ENCODE results near the gene CIBAR2. TPM values are rescaled to one million over a fixed set of nuclear protein-coding genes. Genes with fewer than 3 reads are reported as not detected.

CIBAR2 gene
- total and polyA plus RNA-seq, 2 experiments from 2014 or later, result not detected

DNA sequence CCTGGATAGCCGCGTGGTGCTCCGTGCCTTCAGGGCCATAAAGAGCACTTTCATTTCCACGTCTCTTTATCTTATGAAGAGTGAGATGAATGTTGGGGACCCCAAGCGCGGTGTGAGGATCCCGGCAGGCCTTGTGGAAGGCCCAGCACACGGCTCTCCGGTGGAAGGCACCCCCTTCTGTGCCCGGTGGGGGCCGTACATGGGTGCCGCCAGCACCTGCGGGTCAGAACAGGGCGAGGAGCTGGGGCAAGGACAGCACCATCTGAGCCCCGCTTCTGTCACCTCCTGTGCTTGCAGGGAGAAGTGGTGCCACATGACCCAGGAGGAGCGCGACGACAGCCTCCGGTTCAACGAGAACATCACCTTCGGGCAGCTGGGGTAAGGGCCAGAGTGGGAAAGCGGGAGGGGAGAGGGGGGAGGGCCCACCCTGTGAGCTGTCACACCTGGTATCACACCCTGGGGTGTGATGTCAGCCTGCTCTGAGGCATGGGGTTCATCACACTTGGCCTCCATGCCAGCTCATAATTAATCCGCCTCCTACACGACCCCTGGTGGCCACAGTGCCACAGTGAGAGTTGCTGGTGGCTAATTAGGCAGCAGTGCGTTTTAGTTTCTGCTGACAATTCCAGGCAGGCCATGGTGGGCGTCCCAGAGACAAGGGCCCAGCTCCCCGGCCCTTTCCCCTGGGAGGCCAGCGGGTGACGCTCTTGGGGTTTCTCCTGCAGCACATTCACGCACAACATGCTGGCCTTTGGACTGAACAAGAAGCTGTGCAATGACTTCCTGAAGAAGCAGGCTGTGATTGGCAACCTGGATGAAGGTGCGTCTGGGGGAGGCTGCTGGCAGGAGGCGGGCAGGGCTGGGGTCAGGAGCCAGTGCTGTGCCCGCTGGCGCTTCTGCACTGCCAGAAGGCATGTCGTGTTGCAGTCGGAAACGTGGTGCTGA is 25.7 kb downstream of the CIBAR2 start:
- Histone ChIP-seq H3K4me3 (no peak overlapping the region), H2AFZ (no peak overlapping the region), H3K4me2 (no peak overlapping the region), H3K27me3 (ENCODE audit: insufficient read depth) (peaks cover 33% of the 10 kb centered on the region), H3K79me2 (replicated peaks; ENCODE audit: insufficient read depth) (no peaks in the 10 kb centered on the region), H3K4me1 (ENCODE audit: insufficient read depth) (peaks cover 24% of the 10 kb centered on the region), H3K36me3 (ENCODE audit: insufficient read depth) (no peaks in the 10 kb centered on the region), H3K9me2 (ENCODE audit: insufficient read depth) (no peaks in the 10 kb centered on the region), H4K20me1 (replicated peaks; ENCODE audit: insufficient read depth) (no peaks in the 10 kb centered on the region; the same call in 1 of the 2 replicates), H3F3A (replicated peaks; ENCODE audit: low read depth) (peaks cover 11% of the 10 kb centered on the region), H3K27ac (ENCODE audit: low read depth) (no peak overlapping the region)
- peak; percentile 22 for ATAC-seq
- Mint-ChIP-seq H3K4me3 (no peak overlapping the region), H3K27me3 (ENCODE audit: insufficient read depth, low read depth, poor library complexity) (peaks cover 30% of the 10 kb centered on the region), H3K4me1 (peaks cover 36% of the 10 kb centered on the region), H3K36me3 (ENCODE audit: low read depth) (no peaks in the 10 kb centered on the region), H3K27ac (no peak overlapping the region), H3K9me3 (no peaks in the 10 kb centered on the region)
- TF ChIP-seq, protein P1, sequence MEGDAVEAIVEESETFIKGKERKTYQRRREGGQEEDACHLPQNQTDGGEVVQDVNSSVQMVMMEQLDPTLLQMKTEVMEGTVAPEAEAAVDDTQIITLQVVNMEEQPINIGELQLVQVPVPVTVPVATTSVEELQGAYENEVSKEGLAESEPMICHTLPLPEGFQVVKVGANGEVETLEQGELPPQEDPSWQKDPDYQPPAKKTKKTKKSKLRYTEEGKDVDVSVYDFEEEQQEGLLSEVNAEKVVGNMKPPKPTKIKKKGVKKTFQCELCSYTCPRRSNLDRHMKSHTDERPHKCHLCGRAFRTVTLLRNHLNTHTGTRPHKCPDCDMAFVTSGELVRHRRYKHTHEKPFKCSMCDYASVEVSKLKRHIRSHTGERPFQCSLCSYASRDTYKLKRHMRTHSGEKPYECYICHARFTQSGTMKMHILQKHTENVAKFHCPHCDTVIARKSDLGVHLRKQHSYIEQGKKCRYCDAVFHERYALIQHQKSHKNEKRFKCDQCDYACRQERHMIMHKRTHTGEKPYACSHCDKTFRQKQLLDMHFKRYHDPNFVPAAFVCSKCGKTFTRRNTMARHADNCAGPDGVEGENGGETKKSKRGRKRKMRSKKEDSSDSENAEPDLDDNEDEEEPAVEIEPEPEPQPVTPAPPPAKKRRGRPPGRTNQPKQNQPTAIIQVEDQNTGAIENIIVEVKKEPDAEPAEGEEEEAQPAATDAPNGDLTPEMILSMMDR (conservative IDR thresholded peaks at IDR 0.05; ENCODE audit: low read depth in 2 of 2), result peak; percentile 52 to 65
- TF ChIP-seq ZNF331 (CRISPR knock-in tag; IDR thresholded peaks at IDR 0.05; ENCODE audit: low read depth), result no peak
- DNase-seq (ENCODE audit: low spot score), result peak; percentile 84

DNA sequence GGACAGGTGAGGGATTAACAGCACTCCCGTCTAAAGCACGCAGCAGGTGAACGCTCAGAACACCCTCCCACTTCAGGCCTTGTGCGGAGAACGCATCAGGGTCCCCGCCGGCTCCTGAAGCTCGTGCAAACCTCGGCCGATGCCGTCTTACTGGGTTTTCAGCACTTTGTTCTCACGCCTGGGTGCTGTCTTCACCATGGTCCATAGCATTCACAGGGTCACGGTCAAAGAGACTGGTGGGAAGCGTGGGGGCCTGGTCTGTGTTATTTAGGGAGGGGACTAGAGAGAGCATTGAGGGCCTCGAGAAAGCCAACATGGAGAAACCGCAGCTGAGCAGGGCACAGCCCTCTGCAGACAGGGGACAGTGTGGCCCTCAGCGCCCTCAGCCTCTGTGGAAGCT is 26.6 kb downstream of the CIBAR2 start:
- DNase-seq (ENCODE audit: low spot score), result no peak
- Mint-ChIP-seq H3K27me3 (ENCODE audit: insufficient read depth, low read depth, poor library complexity) (peaks cover 36% of the 10 kb centered on the region), H3K4me1 (peaks cover 42% of the 10 kb centered on the region), H3K4me3 (no peak overlapping the region), H3K9me3 (no peaks in the 10 kb centered on the region), H3K27ac (no peak overlapping the region), H3K36me3 (ENCODE audit: low read depth) (no peaks in the 10 kb centered on the region)
- H3K79me2 ChIP-seq (replicated peaks; ENCODE audit: insufficient read depth), result no peaks in the 10 kb centered on the region
- H3K4me3 ChIP-seq, result no peak overlapping the region
- no peak overlapping the region for H2AFZ ChIP-seq
- H3K4me2 ChIP-seq, result no peak overlapping the region
- ATAC-seq, result no peak
- H3K27me3 ChIP-seq (ENCODE audit: insufficient read depth), result peaks cover 38% of the 10 kb centered on the region
- no peaks in the 10 kb centered on the region for H3K36me3 ChIP-seq (ENCODE audit: insufficient read depth)
- peaks cover 30% of the 10 kb centered on the region for H3K4me1 ChIP-seq (ENCODE audit: insufficient read depth)
- peaks cover 11% of the 10 kb centered on the region for H3F3A ChIP-seq (replicated peaks; ENCODE audit: low read depth)
- no peaks in the 10 kb centered on the region; the same call in 1 of the 2 replicates for H4K20me1 ChIP-seq (replicated peaks; ENCODE audit: insufficient read depth)
- no peak overlapping the region for H3K27ac ChIP-seq (ENCODE audit: low read depth)
- H3K9me2 ChIP-seq (ENCODE audit: insufficient read depth), result no peaks in the 10 kb centered on the region
- TF ChIP-seq ZNF331 (CRISPR knock-in tag; IDR thresholded peaks at IDR 0.05; ENCODE audit: low read depth) (no peak), JUNB (IDR thresholded peaks at IDR 0.05; ENCODE audit: unreplicated experiment) (no peak), CREB1 (CRISPR knock-in tag; IDR thresholded peaks at IDR 0.05; ENCODE audit: low read depth) (no peak), NANOG (IDR thresholded peaks at IDR 0.05; ENCODE audit: borderline replicate concordance) (no peak), EZH2 (IDR thresholded peaks at IDR 0.05; ENCODE audit: low read depth, unreplicated experiment) (no peak), POLR2AphosphoS5 (IDR thresholded peaks at IDR 0.05; ENCODE audit: low read depth) (no peak), ZNF114 (CRISPR knock-in tag; IDR thresholded peaks at IDR 0.05) (no peak), STAT1 (IDR thresholded peaks at IDR 0.05; ENCODE audit: unreplicated experiment) (no peak)
- TF ChIP-seq, protein P1 (conservative IDR thresholded peaks at IDR 0.05; ENCODE audit: low read depth in 2 of 2), result no peak
- TF ChIP-seq, protein P2, sequence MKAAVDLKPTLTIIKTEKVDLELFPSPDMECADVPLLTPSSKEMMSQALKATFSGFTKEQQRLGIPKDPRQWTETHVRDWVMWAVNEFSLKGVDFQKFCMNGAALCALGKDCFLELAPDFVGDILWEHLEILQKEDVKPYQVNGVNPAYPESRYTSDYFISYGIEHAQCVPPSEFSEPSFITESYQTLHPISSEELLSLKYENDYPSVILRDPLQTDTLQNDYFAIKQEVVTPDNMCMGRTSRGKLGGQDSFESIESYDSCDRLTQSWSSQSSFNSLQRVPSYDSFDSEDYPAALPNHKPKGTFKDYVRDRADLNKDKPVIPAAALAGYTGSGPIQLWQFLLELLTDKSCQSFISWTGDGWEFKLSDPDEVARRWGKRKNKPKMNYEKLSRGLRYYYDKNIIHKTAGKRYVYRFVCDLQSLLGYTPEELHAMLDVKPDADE (IDR thresholded peaks at IDR 0.05), result no peak
- TF ChIP-seq, protein P3, sequence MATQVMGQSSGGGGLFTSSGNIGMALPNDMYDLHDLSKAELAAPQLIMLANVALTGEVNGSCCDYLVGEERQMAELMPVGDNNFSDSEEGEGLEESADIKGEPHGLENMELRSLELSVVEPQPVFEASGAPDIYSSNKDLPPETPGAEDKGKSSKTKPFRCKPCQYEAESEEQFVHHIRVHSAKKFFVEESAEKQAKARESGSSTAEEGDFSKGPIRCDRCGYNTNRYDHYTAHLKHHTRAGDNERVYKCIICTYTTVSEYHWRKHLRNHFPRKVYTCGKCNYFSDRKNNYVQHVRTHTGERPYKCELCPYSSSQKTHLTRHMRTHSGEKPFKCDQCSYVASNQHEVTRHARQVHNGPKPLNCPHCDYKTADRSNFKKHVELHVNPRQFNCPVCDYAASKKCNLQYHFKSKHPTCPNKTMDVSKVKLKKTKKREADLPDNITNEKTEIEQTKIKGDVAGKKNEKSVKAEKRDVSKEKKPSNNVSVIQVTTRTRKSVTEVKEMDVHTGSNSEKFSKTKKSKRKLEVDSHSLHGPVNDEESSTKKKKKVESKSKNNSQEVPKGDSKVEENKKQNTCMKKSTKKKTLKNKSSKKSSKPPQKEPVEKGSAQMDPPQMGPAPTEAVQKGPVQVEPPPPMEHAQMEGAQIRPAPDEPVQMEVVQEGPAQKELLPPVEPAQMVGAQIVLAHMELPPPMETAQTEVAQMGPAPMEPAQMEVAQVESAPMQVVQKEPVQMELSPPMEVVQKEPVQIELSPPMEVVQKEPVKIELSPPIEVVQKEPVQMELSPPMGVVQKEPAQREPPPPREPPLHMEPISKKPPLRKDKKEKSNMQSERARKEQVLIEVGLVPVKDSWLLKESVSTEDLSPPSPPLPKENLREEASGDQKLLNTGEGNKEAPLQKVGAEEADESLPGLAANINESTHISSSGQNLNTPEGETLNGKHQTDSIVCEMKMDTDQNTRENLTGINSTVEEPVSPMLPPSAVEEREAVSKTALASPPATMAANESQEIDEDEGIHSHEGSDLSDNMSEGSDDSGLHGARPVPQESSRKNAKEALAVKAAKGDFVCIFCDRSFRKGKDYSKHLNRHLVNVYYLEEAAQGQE (IDR thresholded peaks at IDR 0.05; ENCODE audit: unreplicated experiment), result no peak
